Measurements from ENCODE around the gene ALOX15. TPM values are rescaled to one million over a fixed set of nuclear protein-coding genes. Genes with fewer than 3 reads are reported as not detected.

ALOX15 gene
- not detected in 2 replicates for total RNA-seq

GRCh38 chr17:4641297-4642195 is at the start of gene ALOX15:
ALOX15 (minus strand) TSS chr17:4641678; CDS start chr17:4641651, 27 bp downstream.

GRCh38 chr17:4584101-4584916 is 57.2 kb downstream of the ALOX15 start, which contains the start of gene SMTNL2:
SMTNL2 (plus strand) TSS chr17:4584529; CDS start chr17:4584606, 77 bp downstream.

Other genes with a start within 250 kb of the ALOX15 start
- gene SPNS3, start 207.7 kb downstream of the ALOX15 start, total RNA-seq: not detected in 2 replicates
- gene SPNS2, start 142.8 kb downstream of the ALOX15 start, total RNA-seq: 0.15 TPM in 1 of 2 replicates, not detected in the other
- gene MYBBP1A, start 86.3 kb downstream of the ALOX15 start, total RNA-seq: 66.6 and 68.1 TPM in 2 replicates
- gene GGT6, start 81.1 kb downstream of the ALOX15 start, total RNA-seq: not detected in 2 replicates
- gene SMTNL2, start 57.1 kb downstream of the ALOX15 start, total RNA-seq: 0.15 TPM in 1 of 2 replicates, not detected in the other
- 25.7 and 35.5 TPM in 2 replicates for gene PELP1, start 62.5 kb upstream of the ALOX15 start, total RNA-seq
- gene ARRB2, start 69.0 kb upstream of the ALOX15 start, total RNA-seq: 8.6 and 12.9 TPM in 2 replicates
- 19.8 and 23.9 TPM in 2 replicates for gene MED11, start 89.8 kb upstream of the ALOX15 start, total RNA-seq
- gene ZMYND15, start 98.2 kb upstream of the ALOX15 start, total RNA-seq: not detected in 2 replicates
- 0.34 and 0.59 TPM in 2 replicates for gene CXCL16, start 98.2 kb upstream of the ALOX15 start, total RNA-seq
- gene TM4SF5, start 130.2 kb upstream of the ALOX15 start, total RNA-seq: not detected in 2 replicates
- gene VMO1, start 144.7 kb upstream of the ALOX15 start, total RNA-seq: 0.50 TPM in 1 of 2 replicates, not detected in the other
- gene GLTPD2, start 147.3 kb upstream of the ALOX15 start, total RNA-seq: not detected in 2 replicates
- gene PSMB6, start 154.5 kb upstream of the ALOX15 start, total RNA-seq: 280 and 286 TPM in 2 replicates
- gene PLD2, start 165.5 kb upstream of the ALOX15 start, total RNA-seq: 12.1 and 14.3 TPM in 2 replicates
- gene MINK1, start 191.7 kb upstream of the ALOX15 start, total RNA-seq: 13.8 and 14.5 TPM in 2 replicates

Data from bronchus fibroblast of lung (primary cell).